ENCODE data around the gene KCNB1.

KCNB1 gene

DNA sequence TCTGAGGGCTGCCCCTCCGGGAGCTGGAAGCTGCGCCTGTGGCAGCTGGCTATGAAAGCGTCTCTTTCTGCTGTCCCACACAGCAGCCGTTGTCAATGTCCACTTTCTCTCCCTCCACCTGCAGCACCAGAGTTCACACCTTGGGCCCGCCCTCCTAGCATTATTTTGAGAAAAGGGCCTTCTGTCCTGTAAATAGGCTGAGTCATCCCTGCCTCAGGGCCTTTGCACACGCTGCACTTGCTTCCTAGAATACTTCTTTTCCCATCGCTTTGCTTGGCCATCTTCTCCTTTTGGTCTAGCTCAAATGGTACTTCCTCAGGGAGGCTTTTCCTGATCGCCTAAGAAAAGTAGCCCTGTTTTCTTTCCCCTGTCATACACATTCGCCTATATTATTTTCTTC, 135.3 kb downstream of the KCNB1 start:
- DNase-seq = no peak

DNA sequence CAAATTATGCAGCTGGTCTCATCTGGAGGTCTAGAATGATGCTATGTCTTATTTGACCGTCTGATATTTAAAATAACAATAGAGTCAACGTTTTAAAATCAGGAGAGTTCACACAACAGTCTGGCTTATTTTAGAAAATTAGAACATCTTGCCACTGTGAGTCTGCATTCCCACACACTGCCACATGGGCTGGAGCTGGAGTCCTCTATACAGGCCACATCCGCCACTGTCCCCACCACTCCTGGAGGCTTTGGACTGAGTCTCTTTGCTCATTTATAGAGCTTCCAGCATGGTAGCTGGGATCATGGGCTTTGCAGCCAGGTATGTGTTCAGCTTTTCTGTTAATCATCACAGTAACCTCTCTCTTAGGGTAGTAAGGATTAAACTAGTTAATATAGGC, 135.8 kb downstream of the KCNB1 start:
- no peak for DNase-seq

DNA sequence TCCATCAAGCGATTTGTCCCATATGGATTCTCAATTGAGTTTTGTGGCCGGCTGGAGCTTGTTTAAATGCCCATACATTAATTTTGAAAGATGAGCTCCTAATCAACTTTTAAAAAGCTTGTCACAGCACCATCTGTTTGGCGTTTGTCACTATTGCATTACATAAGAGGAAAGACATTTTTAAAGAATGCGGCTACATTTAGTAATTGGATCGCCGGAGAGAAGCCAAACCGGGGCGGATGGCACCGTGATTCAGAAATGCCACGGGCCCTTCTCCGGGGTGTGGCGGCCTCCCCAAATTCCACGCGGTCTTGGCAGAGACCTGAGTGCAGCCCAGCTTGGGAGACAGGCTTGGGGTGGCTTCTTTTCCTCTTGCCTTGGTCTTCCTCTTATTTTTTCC, 136.9 kb downstream of the KCNB1 start:
- DNase-seq = no peak

DNA sequence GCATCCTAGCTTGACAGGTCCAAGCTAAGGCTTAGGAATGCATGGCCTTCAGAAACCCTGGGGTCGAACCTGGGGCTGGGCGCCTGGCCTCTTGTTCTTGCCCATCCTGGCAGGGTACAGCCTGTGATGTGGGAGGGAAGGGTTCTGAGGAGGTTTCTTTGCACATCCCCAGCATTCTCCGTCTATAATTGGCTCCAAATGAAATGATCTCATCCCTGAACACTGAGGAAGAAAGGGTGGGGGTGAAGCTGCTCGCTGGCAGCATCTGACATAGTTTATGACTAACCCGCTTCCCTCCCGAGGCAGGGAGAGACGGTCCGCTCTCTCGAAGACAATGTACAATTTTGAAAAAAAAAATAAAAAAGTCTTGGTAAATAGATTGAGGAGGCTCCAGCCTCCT, 137.5 kb downstream of the KCNB1 start:
- no peak for DNase-seq

DNA sequence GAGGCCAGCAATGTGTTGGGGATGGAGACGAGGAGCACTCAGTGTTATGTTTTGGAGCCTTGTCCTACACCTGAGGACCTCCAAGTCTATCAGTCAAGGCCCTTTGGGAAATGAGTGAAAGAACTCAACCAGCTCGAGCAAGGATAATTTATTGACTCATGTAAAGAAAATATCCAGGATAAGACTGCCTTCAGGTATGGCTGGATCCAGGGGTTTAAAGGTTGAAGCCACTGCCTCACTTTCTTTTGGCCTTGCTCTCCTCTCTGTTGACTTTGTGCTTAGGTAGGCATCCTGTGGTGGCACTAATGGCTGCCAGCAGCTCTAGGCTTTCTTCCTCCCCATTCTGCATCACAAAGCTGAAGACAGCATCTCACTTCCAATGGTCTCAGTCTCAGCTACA, 138.3 kb downstream of the KCNB1 start:
- DNase-seq = no peak

DNA sequence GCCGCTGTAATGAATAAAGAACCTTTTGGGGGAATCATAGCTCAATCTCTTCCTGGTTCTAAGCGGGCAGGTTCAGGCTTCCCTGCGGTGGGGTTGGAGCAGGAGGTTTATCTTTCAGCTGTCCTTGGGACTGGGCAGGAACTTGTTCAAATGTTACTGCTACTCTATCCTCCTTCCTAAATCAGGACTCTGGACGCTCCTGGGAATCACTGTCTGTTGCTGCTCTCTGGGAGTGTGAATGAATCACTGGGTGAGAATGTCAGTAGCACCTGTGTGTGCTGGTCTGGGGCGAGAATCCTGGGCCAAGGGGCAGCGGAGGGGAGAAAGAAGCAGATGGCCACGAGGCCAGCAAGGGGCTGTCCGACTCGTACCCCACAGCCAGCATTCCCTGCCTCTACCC, 139.2 kb downstream of the KCNB1 start:
- DNase-seq = no peak

DNA sequence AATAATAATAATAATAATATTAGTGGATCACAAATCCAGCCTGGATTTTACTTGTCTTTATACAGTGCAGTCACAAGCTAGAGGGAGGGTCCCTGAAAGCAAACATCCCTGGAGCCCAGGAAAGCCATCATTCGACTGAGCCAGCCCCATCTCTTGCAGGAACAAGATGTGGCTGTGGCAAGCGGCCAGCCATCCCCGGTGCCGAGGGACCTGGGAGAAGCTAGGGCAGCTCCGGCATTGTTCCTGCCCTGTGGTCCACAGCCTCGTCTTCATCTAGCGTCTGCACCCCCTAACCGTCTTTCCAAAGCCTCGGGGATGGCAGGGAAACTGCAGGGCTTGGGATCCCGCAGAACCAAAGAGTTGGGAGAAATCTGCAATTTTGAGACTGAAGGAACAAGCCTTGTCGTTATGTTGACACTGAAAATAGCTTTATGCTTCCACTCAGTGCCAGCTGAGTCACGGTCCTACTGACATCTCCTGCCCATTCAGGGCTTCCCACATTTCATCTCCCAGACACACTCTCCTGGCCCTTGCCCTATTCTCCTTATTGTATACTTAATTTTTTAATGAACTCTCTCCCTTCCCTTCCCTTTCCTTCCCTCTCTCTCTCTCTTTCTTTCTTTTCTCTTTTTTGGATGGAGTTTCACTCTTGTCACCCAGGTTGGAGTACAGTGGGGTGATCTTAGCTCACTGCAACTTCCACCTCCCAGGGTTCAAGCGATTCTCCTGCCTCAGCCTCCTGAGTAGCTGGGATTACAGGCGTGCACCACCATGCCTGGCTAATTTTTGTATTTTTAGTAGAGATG, 142.1 kb downstream of the KCNB1 start:
- no peak for DNase-seq

DNA sequence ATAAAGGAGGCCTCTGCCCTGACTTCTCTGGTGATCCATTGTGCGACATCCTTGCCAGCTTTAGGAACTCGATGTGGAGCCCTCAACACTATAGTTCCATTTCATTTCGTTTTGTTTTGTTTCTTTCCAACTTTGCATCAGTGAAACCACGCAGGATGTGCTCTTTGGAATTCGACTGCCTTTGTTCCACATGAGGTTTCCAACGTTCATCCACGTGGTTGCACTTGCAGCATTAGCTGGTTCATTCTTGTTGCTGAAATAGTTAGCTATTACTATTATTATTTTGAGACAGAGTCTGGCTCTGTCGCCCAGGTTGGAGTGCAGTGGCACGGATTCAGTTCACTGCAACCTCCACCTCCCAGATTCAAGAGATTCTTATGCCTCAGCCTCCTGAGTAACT, 143.3 kb downstream of the KCNB1 start:
- DNase-seq = no peak

DNA sequence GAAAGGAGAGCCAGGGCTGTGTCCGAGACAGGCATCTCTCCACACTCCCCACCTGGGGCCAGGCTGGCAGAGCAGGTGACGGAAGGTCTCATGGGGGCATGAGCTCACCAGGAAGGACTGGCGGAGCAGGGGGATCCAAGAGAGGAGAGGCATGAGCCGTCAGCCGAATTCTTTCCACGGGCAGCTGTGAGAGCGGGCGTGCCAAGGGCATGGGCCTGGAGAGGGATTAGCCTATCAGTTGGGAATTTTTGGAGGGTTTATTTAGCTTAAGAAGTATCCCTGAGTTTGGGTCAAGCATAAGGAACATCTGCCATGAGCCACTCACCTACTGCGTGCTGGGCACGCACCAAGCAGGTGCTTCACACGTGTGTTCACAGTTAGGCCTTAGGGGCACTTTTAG, 144.4 kb downstream of the KCNB1 start:
- DNase-seq = no peak

DNA sequence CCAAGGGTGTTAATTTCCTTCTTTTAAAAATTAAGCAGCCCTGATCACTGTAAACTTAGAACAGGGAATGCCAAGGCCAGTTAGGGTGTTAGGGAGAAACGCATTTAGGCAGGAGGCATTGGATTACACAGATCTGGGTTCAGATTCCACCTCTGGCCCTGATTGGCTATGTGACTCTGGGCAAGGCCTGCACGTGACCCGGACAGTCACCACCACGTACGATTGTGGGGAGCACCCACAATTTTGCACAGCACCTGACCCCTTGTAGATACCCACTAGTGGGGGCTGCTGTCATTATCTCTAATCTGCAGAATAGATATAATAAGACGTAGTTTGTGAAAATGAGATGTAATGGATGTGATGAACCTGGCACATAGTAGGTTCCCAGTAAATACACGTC, 145.1 kb downstream of the KCNB1 start:
- DNase-seq = no peak

DNA sequence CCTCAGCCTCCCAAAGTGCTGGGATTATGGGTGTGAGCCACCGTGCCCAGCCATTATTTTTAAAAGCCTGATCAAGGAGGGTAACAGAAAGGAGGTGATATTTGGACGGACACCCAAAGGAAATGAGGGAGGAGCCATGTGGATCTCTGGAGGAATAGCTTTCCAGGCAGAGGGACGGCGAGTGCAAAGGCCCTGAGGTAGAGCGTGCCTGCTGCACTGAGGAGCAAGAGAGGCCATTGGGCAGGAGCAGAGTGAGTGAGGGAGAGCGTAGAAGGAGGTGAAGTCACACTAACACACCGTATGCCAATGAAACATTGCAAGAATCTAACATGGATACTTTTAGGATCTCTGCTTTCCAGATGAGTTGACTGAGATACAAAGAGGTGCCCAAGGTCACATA, 145.7 kb downstream of the KCNB1 start:
- DNase-seq = no peak

DNA sequence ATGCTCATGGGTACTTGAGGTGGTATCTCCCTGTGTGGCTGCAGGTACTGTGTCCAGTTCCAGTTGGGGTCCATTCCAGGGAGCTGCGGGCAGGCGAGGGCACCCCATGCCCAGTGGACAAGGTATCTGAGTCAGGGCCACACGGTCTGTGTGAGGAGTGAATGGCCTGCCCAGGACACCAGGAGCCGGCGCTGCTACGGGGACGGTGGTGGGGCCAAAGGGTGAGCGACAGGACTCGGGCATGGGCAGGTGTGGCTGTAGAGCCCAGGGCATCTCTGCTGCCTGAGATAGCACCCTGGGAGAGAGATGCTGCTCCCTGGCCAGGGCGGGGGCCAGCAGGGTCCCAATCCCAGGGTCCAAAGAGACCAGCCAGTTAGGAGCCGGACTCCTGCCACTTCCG, 147.0 kb downstream of the KCNB1 start:
- DNase-seq = no peak

DNA sequence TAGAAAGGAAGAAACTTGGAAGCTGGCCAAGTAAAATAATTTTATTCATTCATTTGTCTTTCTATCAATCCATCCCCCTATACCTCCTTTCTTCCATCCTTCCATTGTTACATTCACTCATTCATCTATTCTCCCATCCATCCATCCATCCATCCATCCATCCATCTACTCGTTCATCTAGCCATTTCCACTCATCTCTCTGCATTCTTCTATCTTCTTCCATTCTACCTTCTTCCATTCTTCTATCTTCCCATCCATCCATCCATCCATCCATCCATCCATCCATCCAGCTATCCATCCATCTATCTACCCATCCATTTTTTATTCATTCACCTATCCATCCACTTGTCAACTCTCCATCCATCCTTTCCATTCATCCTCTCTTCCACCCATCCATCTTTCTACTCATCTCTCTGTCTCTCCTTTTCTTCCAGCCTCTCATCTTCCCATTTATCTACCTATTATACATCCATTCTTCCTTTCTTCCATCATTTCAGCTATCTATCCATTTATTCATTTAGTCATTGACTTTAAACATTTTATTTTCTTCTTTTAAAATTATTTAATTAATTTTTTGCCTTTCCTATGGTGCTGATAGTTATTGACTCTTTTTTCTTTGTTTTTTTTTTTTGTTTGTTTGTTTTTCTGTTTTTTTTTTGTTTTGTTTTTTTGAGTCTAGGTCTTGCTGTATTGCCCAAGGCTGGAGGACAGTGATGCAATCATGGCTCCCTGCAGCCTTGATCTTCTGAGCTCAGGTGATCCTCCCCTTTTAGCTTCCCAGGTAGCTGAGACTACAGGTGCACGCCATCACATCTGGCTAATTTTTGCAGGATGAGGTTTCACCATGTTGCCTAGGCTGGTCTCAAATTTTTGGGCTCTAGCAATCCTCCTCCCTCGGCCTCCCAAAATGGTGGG, 151.5 kb downstream of the KCNB1 start:
- no peak for DNase-seq

DNA sequence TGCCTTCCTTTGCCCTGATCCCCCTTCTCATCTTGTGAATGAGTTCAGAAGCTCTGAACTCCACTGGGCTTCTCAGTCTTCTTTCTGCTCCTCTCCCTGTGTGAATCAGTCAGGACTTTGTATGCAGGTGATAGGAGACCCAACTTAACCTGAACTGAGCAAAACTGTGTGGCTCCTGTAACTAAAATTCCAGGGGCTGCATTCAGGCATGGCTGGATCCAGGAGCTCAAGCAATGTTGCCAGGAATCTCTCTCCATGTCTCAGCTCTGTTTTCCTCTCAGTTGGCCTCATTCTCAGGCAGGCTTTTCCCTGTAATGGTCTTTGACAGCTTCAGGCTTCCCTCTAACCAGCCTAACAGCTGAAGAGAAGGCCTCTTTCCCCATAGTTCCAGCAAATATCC, 153.7 kb downstream of the KCNB1 start:
- DNase-seq = no peak

DNA sequence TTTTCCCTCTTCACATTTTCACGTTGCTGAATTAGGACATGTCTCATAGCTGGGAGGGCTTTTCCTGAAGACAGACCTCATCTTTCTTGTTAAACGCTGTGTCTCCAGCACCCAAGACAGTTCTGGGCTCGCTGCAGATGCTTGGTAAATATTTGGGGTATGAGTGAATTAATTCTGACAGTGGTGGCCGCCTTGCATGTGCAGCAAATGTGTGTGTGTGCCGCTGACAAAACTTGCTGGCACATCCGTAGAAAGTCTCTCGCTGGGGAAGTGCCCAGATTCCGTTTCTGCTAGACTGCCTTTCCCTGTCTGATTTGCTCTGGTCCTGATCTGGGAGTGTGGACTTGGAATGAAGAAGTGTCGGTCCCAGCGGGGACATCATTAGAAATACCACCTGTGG, 156.4 kb downstream of the KCNB1 start:
- no peak for DNase-seq

DNA sequence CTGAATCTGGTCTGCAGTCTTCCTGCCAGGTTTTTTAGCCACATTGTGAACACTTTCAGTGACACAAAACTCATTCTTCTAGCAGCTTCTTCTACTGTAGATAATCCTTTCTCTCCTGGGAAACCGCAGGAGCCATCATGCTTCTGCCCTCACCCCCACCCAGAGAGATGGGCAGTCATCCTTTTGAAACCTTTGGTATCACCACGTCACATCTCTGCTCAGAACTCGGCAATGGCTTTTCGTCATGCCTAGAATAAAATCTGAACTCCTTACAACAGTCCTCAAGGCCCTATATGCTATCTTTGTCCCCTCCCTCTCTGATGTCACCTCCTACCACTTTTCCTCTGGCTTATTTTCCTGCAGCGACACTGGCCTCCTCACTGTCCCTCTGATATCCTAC, 158.2 kb downstream of the KCNB1 start:
- DNase-seq = no peak

DNA sequence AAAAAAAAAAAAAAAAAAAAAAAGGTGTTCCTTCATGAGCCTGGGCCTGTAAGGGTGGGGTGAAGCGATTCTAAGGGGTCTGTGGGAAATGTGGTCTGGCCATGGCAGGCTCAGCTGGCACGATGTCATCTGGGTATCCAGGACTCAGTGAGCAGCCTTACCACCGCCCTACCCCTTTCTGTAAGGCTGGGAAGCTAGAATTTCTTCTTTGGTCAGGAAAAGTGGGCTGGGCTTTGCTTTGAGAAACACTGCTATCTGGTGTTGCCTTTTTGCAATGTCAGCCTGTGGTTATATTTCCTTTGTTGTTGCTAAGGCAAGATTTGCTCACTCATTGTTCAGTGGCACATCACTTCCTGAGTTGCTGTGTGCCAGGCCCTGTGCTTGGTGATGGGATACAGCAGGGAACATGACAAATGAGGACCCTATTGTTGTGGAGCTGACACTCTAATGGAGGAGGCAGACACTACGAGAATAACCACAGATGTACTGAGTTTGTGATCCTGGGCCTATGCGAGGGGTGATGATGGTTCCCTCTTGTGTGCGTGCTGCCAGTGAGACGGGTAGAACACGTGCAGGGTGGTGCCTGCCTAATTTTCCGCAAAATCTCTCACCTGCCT, 158.7 kb downstream of the KCNB1 start:
- peak; percentile 79 for DNase-seq

DNA sequence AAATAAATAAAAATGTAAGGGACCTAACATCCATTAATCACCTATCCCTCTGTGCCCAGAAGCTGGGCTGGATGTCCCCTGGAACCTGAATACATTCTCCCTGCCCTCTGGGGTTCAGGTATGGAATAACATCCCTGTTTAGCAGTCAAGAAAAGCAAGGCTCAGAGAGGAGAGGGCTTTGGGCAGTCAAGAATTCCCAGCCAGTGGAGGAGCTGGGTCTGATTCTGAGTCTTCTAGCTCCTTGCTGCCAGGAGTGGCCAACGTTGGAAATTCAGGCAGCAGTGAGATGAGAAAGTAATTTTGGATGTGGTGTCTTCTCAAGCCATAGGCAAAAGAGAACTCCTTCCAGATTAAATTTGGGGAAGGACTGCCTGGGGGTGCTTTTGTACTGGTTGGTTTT, 162.0 kb downstream of the KCNB1 start:
- DNase-seq = peak; percentile 29 to 43

DNA sequence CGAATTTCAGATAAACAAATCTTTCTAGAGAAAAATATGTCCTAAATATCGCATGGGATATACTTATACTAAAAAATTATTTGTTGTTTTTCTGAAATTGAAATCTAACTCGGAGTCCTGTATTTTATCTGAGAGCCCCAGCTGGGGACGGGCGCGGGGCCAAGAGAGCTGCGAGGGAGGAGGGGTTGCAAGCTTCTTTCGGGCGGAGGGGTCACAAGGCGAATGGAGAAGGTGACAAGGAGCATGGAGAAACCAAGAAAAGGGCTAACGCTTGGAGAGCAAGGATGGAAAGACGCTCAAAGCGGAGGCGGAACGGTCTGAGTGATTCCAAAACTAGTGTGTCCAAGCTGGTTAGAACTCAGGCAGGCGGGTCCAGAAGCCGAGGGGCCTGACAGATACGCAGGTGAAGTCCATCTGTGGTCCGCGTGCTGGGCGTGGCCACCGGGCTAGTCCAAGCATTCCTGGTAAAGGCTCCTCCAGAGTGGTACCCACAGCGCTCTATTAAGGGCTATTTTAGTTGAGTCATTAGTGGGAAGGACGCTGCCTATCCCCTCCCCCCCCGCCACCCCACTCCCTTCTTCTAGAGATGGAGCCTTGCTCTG, 163.2 kb downstream of the KCNB1 start:
- DNase-seq = no peak

DNA sequence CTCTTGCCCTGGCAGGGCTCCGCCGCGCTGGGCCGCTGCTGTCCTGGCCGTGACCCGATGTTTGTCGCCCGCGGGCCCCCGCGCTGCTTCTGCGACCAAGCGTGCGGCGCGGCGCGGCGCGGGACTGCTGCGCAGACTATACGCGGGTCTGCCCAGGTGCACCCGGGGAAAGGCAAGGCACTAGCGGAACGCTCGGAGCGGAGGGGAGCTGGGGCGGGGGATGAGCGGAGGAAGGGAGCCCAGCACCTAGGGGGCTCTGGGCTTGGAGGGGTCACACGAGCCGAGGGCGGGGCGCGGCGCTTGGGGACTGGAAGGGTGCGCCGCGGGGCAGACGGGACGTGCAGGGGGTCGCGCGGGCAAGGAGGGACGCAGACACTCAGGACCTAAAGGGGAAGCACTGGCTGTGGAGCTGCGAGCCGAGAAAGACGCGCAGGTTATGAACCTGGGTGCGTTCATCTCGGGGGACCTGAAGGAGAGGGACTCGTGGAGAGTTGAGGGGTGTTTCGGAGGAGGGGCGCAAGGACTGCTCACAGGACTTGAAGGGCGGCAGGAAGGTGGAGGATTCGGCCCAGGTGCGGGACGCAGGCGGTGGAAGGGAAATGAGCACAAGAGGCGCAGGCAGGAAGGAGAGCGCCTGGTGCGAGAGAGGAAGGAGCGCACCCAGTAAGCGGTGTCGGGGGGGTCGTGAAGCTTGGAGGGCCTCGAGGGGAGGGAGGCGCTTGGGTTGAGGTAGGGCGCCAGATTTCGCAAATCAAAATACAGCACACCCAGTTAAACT, 163.8 kb downstream of the KCNB1 start:
- no peak for DNase-seq

DNA sequence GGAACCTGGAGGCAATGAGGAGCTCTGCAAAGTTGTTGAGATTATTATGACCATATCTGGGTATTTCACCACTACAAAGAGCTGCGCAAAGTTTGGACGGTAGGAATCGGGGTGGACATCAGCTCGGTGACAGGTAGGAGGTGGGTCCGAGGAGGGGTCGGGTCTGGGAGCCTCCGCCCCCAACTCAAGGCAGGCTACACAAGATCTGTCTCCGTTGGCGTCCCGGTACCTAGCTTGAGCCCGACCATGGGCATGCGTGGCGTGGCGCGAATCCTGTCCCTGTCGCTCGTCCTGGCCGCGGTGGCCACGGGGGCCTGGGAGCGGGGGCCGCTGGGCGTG, 164.4 kb downstream of the KCNB1 start:
- DNase-seq = no peak

DNA sequence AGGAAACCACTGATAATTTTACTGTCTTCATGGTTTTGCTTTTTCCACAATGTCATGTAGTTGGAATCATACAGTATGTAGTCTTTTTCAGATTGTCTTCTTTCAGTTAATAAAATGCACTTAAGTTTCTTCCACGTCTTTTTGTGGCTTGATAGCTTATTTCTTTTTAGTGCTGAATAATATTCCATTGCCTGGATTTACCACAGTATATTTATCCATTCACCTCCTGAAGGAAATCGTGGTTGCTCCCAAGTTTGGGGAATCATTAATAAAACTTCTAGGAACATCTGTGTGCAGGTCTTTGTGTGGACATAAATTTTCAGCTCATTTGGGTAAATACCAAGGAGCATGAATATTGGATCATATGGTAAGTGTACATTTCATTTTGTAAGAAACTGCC, 165.8 kb downstream of the KCNB1 start:
- no peak for DNase-seq

DNA sequence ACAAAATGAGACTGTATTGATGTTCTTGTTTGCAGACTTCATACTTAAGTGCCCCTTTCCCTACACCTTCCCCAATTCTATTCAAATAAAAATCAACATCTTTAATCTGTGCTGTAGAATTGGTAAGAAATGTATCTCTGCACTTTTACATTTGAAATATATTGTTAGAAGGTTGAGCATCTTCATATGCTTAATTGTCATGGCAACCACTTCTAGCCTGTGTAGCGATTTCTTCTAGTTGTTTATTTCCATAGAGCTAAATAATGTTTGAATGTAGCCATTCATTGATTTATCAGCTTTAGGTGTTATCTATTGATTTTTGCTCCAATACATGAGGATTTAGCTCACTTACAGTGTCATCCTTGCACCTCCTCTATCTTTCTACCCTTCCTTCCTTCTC, 166.9 kb downstream of the KCNB1 start:
- DNase-seq = no peak

Data from inflammatory macrophage (primary cell).